CD14-positive monocyte (primary cell): ENCODE measurements around the gene NHERF1. TPM values are rescaled to one million over a fixed set of nuclear protein-coding genes. Genes with fewer than 3 reads are reported as not detected.

Experiments used
- DNase-seq, 3 donors: peaks; one replicate each; pipeline ENCODE4 v3.0.0-alpha.2; 2011 to 2022
- H2AFZ ChIP-seq: 2 replicates; pipeline ENCODE4 v1.6.0; 2012; ENCODE audit warnings: mild to moderate bottlenecking, low read depth, low read length, inconsistent platforms; ENCODE audit not compliant: insufficient read depth, poor library complexity, severe bottlenecking
- H3K27ac ChIP-seq, 2 donors: 1 replicate in 1 of 2; 2 replicates in 1 of 2; pipeline ENCODE4 v1.5.1; 2012 to 2013; ENCODE audit warnings: low read length in 2 of 2, control low read depth in 1 of 2, inconsistent platforms in 1 of 2, low read depth in 1 of 2, mild to moderate bottlenecking in 1 of 2
- H3K27me3 ChIP-seq, 2 donors: one replicate each; pipeline versions ENCODE4 v1.6.0 to v1.6.1; 2011 to 2013; ENCODE audit warnings: low read length in 2 of 2; ENCODE audit not compliant: control insufficient read depth in 2 of 2, insufficient read depth in 2 of 2
- H3K36me3 ChIP-seq, 2 donors: replicated peaks in 1 of 2; 1 replicate in 1 of 2; 2 replicates in 1 of 2; pipeline versions ENCODE4 v1.5.1 to v1.6.1; 2012 to 2013; ENCODE audit warnings: low read length in 2 of 2, control low read depth in 1 of 2, inconsistent platforms in 1 of 2, mild to moderate bottlenecking in 1 of 2; ENCODE audit not compliant: insufficient read depth in 2 of 2, control insufficient read depth in 1 of 2
- H3K4me1 ChIP-seq, 2 donors: 1 replicate in 1 of 2; 2 replicates in 1 of 2; pipeline versions ENCODE4 v1.5.1 to v1.6.1; 2012 to 2013; ENCODE audit warnings: low read length in 2 of 2, control low read depth in 1 of 2, inconsistent platforms in 1 of 2, mild to moderate bottlenecking in 1 of 2, moderate library complexity in 1 of 2; ENCODE audit not compliant: insufficient read depth in 2 of 2, control insufficient read depth in 1 of 2
- H3K4me2 ChIP-seq: replicated peaks from 2 replicates; pipeline ENCODE3; 2012; ENCODE audit warnings: low read length, moderate library complexity, mild to moderate bottlenecking; ENCODE audit not compliant: poor library complexity, severe bottlenecking; ENCODE audit errors: extremely low read depth
- H3K4me3 ChIP-seq, 3 experiments: fragments of 200-600 bp in 1 of 3; sonication (generic) in 1 of 3; replicated peaks in 1 of 3; 1 replicate in 2 of 3; 2 replicates in 1 of 3; pipeline ENCODE4 v1.5.1; 2011 to 2013; ENCODE audit warnings: low read length in 3 of 3, mild to moderate bottlenecking in 3 of 3, control low read depth in 2 of 3, low read depth in 2 of 3, inconsistent platforms in 1 of 3, moderate library complexity in 1 of 3
- H3K79me2 ChIP-seq: 2 replicates; pipeline ENCODE4 v1.6.0; 2012; ENCODE audit warnings: mild to moderate bottlenecking, control low read depth, inconsistent platforms, low read length, moderate library complexity; ENCODE audit not compliant: insufficient read depth
- H3K9ac ChIP-seq: 2 replicates; pipeline ENCODE4 v1.6.0; 2017; ENCODE audit warnings: low read length, mild to moderate bottlenecking; ENCODE audit not compliant: insufficient read depth, poor library complexity, severe bottlenecking
- H3K9me3 ChIP-seq, 2 donors: replicated peaks in 1 of 2; 1 replicate in 1 of 2; 2 replicates in 1 of 2; pipeline versions ENCODE4 v1.5.1 to v1.6.1; 2012 to 2013; ENCODE audit warnings: low read length in 2 of 2, control low read depth in 1 of 2; ENCODE audit not compliant: control insufficient read depth in 1 of 2, insufficient read depth in 1 of 2
- H4K20me1 ChIP-seq: 2 replicates; pipeline ENCODE4 v1.6.0; 2012; ENCODE audit warnings: mild to moderate bottlenecking, low read length, control low read depth, moderate library complexity; ENCODE audit not compliant: insufficient read depth
- H3K27ac Mint-ChIP-seq, 7 donors: one replicate each; pipeline ENCODE4 v1.8.0; 2020; ENCODE audit warnings: mild to moderate bottlenecking in 7 of 7, mixed read lengths in 7 of 7, moderate library complexity in 6 of 7, inconsistent platforms in 2 of 7
- H3K27me3 Mint-ChIP-seq, 3 donors: one replicate each; pipeline ENCODE4 v1.8.0; 2021 to 2022; ENCODE audit warnings: low read depth in 3 of 3, mild to moderate bottlenecking in 3 of 3, mixed read lengths in 3 of 3, moderate library complexity in 3 of 3, inconsistent platforms in 1 of 3
- H3K36me3 Mint-ChIP-seq, 2 donors: one replicate each; pipeline ENCODE4 v1.8.0; 2020; ENCODE audit warnings: mixed read lengths in 2 of 2, inconsistent platforms in 1 of 2, mild to moderate bottlenecking in 1 of 2
- H3K4me1 Mint-ChIP-seq: one replicate; pipeline ENCODE4 v1.8.0; 2020; ENCODE audit warnings: mild to moderate bottlenecking, mixed read lengths
- H3K4me3 Mint-ChIP-seq, 2 donors: one replicate each; pipeline ENCODE4 v1.8.0; 2020; ENCODE audit warnings: mild to moderate bottlenecking in 2 of 2, mixed read lengths in 2 of 2, moderate library complexity in 1 of 2
- H3K9me3 Mint-ChIP-seq, 7 donors: one replicate each; pipeline ENCODE4 v1.8.0; 2020 to 2022; ENCODE audit warnings: mixed read lengths in 7 of 7, mild to moderate bottlenecking in 6 of 7, moderate library complexity in 6 of 7, inconsistent platforms in 2 of 7
- WGBS: methylation state at CpG from one replicate; pipeline ENCODE4 v1.1.5; 2013; ENCODE audit warnings: missing lambda C conversion rate; ENCODE audit not compliant: insufficient coverage; 5-methylcytosine and 5-hydroxymethylcytosine counted together
- intact Hi-C, 2 donors: fragments of 100-400 bp; cut with micrococcal nuclease; formaldehyde crosslinking; loops; one replicate each; pipeline versions ENCODE4 v1.15.0 to v1.15.1; 2023
- polyA plus RNA-seq, 3 donors: library from polyadenylated mRNA; depleted of rRNA in 1 of 3; unstranded in 2 of 3; stranded (reverse) in 1 of 3; fragments of 300-500 nt in 2 of 3; fragments of >200 nt in 1 of 3; fragmentation: Illumina TruSeq in 2 of 3; gene quantifications; 1 replicate in 2 of 3; 2 replicates in 1 of 3; pipeline ENCODE4 v1.2.3, GENCODE V29; 2012 to 2021
- TF ChIP-seq, protein P1 (sequence below): fragments of 200-600 bp; IDR thresholded peaks from one replicate; pipeline ENCODE4 v1.8.0; 2022; ENCODE audit warnings: antibody characterized with exemption, mild to moderate bottlenecking

The NHERF1 gene
- polyA plus RNA-seq, 3 donors, result 79.5 to 149 (median 131) TPM

DNA sequence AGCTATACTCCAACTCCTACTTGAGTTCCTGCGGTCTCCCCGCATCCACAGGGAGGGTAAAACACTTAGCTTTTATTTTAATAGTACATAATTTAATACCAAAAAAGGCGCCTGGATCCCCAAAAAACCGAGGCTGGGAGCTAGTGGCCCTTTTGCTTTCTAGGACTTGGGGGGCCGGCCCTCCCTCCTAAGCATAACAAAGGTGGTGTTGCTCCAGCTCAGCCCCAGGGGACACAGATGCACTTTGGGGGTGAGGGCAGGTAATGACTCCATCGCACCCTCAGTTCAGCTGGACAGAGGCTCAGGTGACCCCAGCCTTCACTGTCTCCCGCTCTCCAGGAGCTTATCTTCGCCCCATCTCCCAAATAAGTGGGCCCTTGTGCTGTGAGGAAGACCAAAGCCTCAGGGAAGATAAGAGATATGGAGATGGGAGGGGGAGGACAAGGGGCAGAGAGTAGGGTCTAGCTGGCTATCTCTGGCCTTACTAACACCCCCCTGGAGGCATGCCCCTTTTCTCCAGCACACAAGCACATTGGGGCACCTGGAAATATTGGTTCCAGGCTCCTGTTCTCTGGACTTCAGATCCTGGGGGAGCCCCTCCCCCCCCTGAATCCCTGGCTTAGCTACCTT, 2.8 kb upstream of the NHERF1 start:
- intact Hi-C loops, result loop anchor here in 1 of 2 donors (10.0 kb wide), 1 partner anchor 209 kb away; no protein-coding TSS in a partner anchor
- 100% methylated on average over 1 of the region's 8 CpGs for WGBS
- Histone ChIP-seq H2AFZ (no peak overlapping the region), H3K79me2 (peaks cover 56% of the 10 kb centered on the region), H3K9ac (no peak overlapping the region), H4K20me1 (peaks cover 22% of the 10 kb centered on the region), H3K4me3 (no peak overlapping the region), H3K27ac (no peak overlapping the region), H3K4me1 (peaks cover 77 to 88% of the 10 kb centered on the region in 2 donors), H3K27me3 (no peaks in the 10 kb centered on the region), H3K4me2 (no peak overlapping the region), H3K9me3 (no peaks in the 10 kb centered on the region), H3K36me3 (no peaks in the 10 kb centered on the region)
- H3K27ac Mint-ChIP-seq, result no peak overlapping the region
- H3K27me3 Mint-ChIP-seq, result no peaks in the 10 kb centered on the region
- no peak overlapping the region for H3K4me3 Mint-ChIP-seq
- H3K9me3 Mint-ChIP-seq, result peaks cover 0 to 2% (median 0%) of the 10 kb centered on the region in 7 donors
- H3K36me3 Mint-ChIP-seq, result peaks cover 11 to 21% of the 10 kb centered on the region in 2 donors
- DNase-seq, result no peak
- H3K4me1 Mint-ChIP-seq, result peaks cover 74% of the 10 kb centered on the region
- TF ChIP-seq, protein P1, sequence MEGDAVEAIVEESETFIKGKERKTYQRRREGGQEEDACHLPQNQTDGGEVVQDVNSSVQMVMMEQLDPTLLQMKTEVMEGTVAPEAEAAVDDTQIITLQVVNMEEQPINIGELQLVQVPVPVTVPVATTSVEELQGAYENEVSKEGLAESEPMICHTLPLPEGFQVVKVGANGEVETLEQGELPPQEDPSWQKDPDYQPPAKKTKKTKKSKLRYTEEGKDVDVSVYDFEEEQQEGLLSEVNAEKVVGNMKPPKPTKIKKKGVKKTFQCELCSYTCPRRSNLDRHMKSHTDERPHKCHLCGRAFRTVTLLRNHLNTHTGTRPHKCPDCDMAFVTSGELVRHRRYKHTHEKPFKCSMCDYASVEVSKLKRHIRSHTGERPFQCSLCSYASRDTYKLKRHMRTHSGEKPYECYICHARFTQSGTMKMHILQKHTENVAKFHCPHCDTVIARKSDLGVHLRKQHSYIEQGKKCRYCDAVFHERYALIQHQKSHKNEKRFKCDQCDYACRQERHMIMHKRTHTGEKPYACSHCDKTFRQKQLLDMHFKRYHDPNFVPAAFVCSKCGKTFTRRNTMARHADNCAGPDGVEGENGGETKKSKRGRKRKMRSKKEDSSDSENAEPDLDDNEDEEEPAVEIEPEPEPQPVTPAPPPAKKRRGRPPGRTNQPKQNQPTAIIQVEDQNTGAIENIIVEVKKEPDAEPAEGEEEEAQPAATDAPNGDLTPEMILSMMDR, result no peak

DNA sequence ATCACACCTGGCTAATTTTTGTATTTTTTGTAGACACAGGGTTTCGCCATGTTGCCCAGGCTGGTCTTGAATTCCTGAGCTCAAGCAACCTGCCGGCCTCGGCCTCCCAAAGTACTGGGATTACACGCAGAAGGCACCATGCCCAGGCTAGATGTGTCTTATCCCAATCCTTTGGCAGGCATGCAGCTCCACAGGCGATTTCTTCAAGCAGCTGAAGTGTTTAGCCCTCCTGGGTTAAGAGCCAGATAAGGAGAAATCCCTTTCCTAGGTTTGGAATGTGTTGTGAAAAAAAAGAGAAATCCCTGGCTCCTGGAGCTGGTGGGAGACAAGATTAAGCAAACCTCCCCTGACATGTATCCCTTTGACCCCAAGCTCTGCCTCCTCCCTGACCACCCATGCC, 2.1 kb upstream of the NHERF1 start:
- peaks cover 74% of the 10 kb centered on the region for H3K4me1 Mint-ChIP-seq
- Histone ChIP-seq H4K20me1 (peaks cover 29% of the 10 kb centered on the region), H3K4me3 (no peak overlapping the region), H3K9me3 (no peaks in the 10 kb centered on the region), H3K4me2 (peak overlapping the region; percentile 82), H2AFZ (no peak overlapping the region), H3K27ac (no peak overlapping the region), H3K36me3 (no peaks in the 10 kb centered on the region), H3K9ac (no peak overlapping the region), H3K4me1 (peaks cover 77 to 88% of the 10 kb centered on the region in 2 donors), H3K27me3 (no peaks in the 10 kb centered on the region), H3K79me2 (peaks cover 58% of the 10 kb centered on the region)
- WGBS, result 94% methylated on average over 4 of the region's 5 CpGs
- peak overlapping the region in 1 of 2 donors; percentile 71 for H3K4me3 Mint-ChIP-seq
- intact Hi-C loops, result loop anchor here in 1 of 2 donors (10.0 kb wide), 1 partner anchor 208 kb away; no protein-coding TSS in a partner anchor
- peak overlapping the region in 5 of 7 donors; percentile 23 to 84 (median 76) for H3K27ac Mint-ChIP-seq
- no peak for DNase-seq
- H3K27me3 Mint-ChIP-seq, result no peaks in the 10 kb centered on the region
- TF ChIP-seq, protein P1, result no peak
- peaks cover 15 to 21% of the 10 kb centered on the region in 2 donors for H3K36me3 Mint-ChIP-seq
- peaks cover 0 to 2% (median 0%) of the 10 kb centered on the region in 7 donors for H3K9me3 Mint-ChIP-seq
